GM12878 (cell line): ENCODE results near the gene INPP4B. TPM values are rescaled to one million over a fixed set of nuclear protein-coding genes. Genes with fewer than 3 reads are reported as not detected.

Experiments
- BACH1 ChIP-seq: fragments of 450-650 bp; IDR thresholded peaks from 2 replicates; pipeline ENCODE4 v1.6.1; 2017; ENCODE audit warnings: mild to moderate bottlenecking, borderline replicate concordance
- CBX3 ChIP-seq: fragments of 200-600 bp; sonication (generic); IDR thresholded peaks from 2 replicates; pipeline ENCODE4 v1.6.1; 2016; ENCODE audit warnings: low read depth, borderline replicate concordance
- CHD2 ChIP-seq: IDR thresholded peaks from 2 replicates; pipeline ENCODE4 v1.6.1; 2011; ENCODE audit warnings: low read depth, low read length, improper control_type of control experiment, borderline replicate concordance
- KDM1A ChIP-seq: fragments of 200-600 bp; sonication (generic); IDR thresholded peaks from 2 replicates; pipeline ENCODE4 v1.6.1; 2016; ENCODE audit warnings: borderline replicate concordance
- MTA2 ChIP-seq: fragments of 450-650 bp; IDR thresholded peaks from 2 replicates; pipeline ENCODE4 v1.6.1; 2016; ENCODE audit warnings: low read depth, mild to moderate bottlenecking, moderate library complexity
- NR2C1 ChIP-seq: fragments of 450-650 bp; IDR thresholded peaks from 2 replicates; pipeline ENCODE4 v1.6.1; 2017; ENCODE audit warnings: antibody characterized with exemption, mild to moderate bottlenecking, moderate library complexity
- POLR2A ChIP-seq: IDR thresholded peaks from 2 replicates; pipeline ENCODE4 v1.6.1; 2011; ENCODE audit warnings: low read depth, mild to moderate bottlenecking, low read length
- RBBP5 ChIP-seq: fragments of 200-600 bp; sonication (generic); conservative IDR thresholded peaks from 2 replicates; pipeline ENCODE4 v1.6.1; 2016
- TAF1 ChIP-seq: IDR thresholded peaks from 2 replicates; pipeline ENCODE4 v1.6.1; 2011; ENCODE audit warnings: mild to moderate bottlenecking, low read depth, low read length, borderline replicate concordance
- polyA plus RNA-seq, 11 experiments: library from polyadenylated mRNA; depleted of rRNA in 4 of 11; unstranded in 6 of 11; stranded (reverse) in 5 of 11; fragments of >200 nt; fragmentation: Nextera tagmentation in 4 of 11; fragmentation: Illumina TruSeq in 1 of 11; extraction: Ambion mirVana in 4 of 11; extraction: Trizol in 1 of 11; gene quantifications; 1 replicate in 1 of 11; 2 replicates in 10 of 11; pipeline versions ENCODE4 v1.2.1 to v1.2.3, GENCODE V29; 2011 to 2016; ENCODE audit warnings: inconsistent platforms in 2 of 11, missing spikeins in 2 of 11, low read depth in 1 of 11
- total RNA-seq, 4 experiments: library from RNA; depleted of rRNA in 3 of 4; stranded (reverse); fragments of >200 nt in 3 of 4; fragmentation: Illumina TruSeq in 1 of 4; extraction: Trizol in 1 of 4; gene quantifications; 2 replicates each; pipeline versions ENCODE4 v1.2.1 to v1.2.3, GENCODE V29; 2013 to 2021
- TF ChIP-seq, protein P1 (sequence below): fragments of 450-650 bp; IDR thresholded peaks from 2 replicates; pipeline ENCODE4 v1.6.1; 2017; ENCODE audit warnings: mild to moderate bottlenecking, moderate library complexity
- TF ChIP-seq, protein P2 (sequence below), 3 experiments: IDR thresholded peaks in 2 of 3; conservative IDR thresholded peaks in 1 of 3; 2 replicates each; pipeline ENCODE4 v1.5.1; 2011; ENCODE audit warnings: low read depth in 3 of 3, low read length in 3 of 3, mild to moderate bottlenecking in 3 of 3, control low read depth in 2 of 3, moderate library complexity in 2 of 3, inconsistent platforms in 1 of 3, mixed read lengths in 1 of 3; ENCODE audit not compliant: control insufficient read depth in 2 of 3, insufficient read depth in 1 of 3; ENCODE audit errors: extremely low read depth in 1 of 3

INPP4B gene
- total and polyA plus RNA-seq, 10 of the 15 experiments (the other 5 are each of a cell fraction or from before 2014, with no cell fraction given), result 0.53 to 11.2 (median 0.95) TPM

GRCh38 chr4:142293536-142293935 is 552.6 kb downstream of the INPP4B start (continued):
- TF ChIP-seq, protein P1, sequence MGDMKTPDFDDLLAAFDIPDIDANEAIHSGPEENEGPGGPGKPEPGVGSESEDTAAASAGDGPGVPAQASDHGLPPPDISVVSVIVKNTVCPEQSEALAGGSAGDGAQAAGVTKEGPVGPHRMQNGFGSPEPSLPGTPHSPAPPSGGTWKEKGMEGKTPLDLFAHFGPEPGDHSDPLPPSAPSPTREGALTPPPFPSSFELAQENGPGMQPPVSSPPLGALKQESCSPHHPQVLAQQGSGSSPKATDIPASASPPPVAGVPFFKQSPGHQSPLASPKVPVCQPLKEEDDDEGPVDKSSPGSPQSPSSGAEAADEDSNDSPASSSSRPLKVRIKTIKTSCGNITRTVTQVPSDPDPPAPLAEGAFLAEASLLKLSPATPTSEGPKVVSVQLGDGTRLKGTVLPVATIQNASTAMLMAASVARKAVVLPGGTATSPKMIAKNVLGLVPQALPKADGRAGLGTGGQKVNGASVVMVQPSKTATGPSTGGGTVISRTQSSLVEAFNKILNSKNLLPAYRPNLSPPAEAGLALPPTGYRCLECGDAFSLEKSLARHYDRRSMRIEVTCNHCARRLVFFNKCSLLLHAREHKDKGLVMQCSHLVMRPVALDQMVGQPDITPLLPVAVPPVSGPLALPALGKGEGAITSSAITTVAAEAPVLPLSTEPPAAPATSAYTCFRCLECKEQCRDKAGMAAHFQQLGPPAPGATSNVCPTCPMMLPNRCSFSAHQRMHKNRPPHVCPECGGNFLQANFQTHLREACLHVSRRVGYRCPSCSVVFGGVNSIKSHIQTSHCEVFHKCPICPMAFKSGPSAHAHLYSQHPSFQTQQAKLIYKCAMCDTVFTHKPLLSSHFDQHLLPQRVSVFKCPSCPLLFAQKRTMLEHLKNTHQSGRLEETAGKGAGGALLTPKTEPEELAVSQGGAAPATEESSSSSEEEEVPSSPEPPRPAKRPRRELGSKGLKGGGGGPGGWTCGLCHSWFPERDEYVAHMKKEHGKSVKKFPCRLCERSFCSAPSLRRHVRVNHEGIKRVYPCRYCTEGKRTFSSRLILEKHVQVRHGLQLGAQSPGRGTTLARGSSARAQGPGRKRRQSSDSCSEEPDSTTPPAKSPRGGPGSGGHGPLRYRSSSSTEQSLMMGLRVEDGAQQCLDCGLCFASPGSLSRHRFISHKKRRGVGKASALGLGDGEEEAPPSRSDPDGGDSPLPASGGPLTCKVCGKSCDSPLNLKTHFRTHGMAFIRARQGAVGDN, result no peak
- TF ChIP-seq TAF1 (no peak), CBX3 (no peak), MTA2 (no peak), KDM1A (no peak), CHD2 (no peak), RBBP5 (no peak), NR2C1 (no peak), POLR2A (no peak), BACH1 (no peak)
- TF ChIP-seq, protein P2, sequence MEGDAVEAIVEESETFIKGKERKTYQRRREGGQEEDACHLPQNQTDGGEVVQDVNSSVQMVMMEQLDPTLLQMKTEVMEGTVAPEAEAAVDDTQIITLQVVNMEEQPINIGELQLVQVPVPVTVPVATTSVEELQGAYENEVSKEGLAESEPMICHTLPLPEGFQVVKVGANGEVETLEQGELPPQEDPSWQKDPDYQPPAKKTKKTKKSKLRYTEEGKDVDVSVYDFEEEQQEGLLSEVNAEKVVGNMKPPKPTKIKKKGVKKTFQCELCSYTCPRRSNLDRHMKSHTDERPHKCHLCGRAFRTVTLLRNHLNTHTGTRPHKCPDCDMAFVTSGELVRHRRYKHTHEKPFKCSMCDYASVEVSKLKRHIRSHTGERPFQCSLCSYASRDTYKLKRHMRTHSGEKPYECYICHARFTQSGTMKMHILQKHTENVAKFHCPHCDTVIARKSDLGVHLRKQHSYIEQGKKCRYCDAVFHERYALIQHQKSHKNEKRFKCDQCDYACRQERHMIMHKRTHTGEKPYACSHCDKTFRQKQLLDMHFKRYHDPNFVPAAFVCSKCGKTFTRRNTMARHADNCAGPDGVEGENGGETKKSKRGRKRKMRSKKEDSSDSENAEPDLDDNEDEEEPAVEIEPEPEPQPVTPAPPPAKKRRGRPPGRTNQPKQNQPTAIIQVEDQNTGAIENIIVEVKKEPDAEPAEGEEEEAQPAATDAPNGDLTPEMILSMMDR (IDR thresholded peaks at IDR 0.05 in 2 of 3, conservative IDR thresholded peaks at IDR 0.05 in 1 of 3; ENCODE audit: control insufficient read depth in 2 of 3, extremely low read depth in 1 of 3, insufficient read depth in 1 of 3, low read depth in 3 of 3, low read length in 3 of 3), result no peak
